ENCODE data around the gene RELB.
"Not testable (repeated sequence)": the region's sequence is repeated elsewhere in the genome, so short reads cannot be mapped to it uniquely, and the experiment has no call there.

RELB gene, protein sequence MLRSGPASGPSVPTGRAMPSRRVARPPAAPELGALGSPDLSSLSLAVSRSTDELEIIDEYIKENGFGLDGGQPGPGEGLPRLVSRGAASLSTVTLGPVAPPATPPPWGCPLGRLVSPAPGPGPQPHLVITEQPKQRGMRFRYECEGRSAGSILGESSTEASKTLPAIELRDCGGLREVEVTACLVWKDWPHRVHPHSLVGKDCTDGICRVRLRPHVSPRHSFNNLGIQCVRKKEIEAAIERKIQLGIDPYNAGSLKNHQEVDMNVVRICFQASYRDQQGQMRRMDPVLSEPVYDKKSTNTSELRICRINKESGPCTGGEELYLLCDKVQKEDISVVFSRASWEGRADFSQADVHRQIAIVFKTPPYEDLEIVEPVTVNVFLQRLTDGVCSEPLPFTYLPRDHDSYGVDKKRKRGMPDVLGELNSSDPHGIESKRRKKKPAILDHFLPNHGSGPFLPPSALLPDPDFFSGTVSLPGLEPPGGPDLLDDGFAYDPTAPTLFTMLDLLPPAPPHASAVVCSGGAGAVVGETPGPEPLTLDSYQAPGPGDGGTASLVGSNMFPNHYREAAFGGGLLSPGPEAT

DNA sequence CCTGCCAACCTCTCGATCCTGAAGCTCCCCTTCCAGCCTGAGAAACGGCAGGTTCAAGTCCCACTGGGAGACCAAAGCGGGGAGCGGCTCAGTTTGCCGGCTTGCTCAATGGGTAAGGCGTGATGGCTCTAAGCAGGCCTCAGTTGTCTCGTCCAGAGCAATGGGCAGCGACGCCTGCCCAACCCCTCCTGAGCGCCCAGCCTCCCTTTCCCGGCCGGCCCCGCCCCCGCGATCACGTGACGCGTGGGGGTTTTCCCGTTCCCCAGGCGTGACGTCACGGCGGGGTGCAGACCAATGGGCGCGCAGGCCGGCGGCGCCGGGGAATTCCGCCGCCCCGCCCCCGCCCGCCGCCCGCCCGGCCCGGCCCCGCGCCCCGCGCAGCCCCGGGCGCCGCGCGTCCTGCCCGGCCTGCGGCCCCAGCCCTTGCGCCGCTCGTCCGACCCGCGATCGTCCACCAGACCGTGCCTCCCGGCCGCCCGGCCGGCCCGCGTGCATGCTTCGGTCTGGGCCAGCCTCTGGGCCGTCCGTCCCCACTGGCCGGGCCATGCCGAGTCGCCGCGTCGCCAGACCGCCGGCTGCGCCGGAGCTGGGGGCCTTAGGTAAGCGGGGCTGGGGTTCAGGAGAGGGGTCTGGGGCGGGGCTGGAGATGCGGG lies at the start of gene RELB:
Gene RELB, plus strand, starts transcription at position 378 of the 653 bp plus-strand sequence. Its CDS starts 116 bp downstream, at position 494.
- no peaks in the 10 kb centered on the region for H3K27me3 Mint-ChIP-seq
- ATAC-seq = peak; percentile 78
- no peaks in the 10 kb centered on the region for H3K9me3 Mint-ChIP-seq
- H3K4me1 Mint-ChIP-seq = peaks cover 27% of the 10 kb centered on the region
- peak; percentile 95 for DNase-seq
- H3K27ac Mint-ChIP-seq = peak within 1 kb of the TSS; percentile 99
- H3K4me3 Mint-ChIP-seq = peak within 1 kb of the TSS; percentile 95 to 97

DNA sequence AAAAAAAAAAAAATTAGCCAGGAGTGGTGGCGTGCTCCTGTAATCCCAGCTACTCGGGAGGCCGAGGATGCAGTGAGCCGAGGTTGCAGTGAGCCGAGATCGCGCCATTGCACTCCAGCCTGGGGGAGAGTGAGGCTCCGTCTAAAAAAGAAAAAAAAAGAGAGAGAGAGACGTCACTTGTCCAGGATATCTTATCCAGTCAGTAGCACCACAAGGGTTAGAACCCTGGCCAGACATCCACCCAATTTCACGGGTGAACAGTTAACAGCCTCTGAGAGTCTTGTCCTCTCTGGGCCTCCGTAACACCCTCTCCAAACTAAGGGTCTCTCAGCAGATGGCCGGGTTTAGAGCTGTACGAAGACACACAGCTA lies 47.0 kb upstream of the RELB start:
- peak overlapping the region; percentile 99 for H3K27ac Mint-ChIP-seq
- ATAC-seq = peak; percentile 29
- no peaks in the 10 kb centered on the region for H3K9me3 Mint-ChIP-seq
- H3K27me3 Mint-ChIP-seq = no peaks in the 10 kb centered on the region
- no peak for DNase-seq
- H3K4me3 Mint-ChIP-seq = peak overlapping the region; percentile 97 to 99
- peaks cover 43% of the 10 kb centered on the region for H3K4me1 Mint-ChIP-seq

- H3K9me3 Mint-ChIP-seq = no peaks in the 10 kb centered on the region
- H3K27ac Mint-ChIP-seq = peak within 1 kb of the TSS; percentile 99
- peaks cover 49% of the 10 kb centered on the region for H3K4me1 Mint-ChIP-seq
- peak within 1 kb of the TSS; percentile 97 to 99 for H3K4me3 Mint-ChIP-seq
- ATAC-seq (peak; percentile 96), DNase-seq (peak; percentile 95 to 96)
- no peaks in the 10 kb centered on the region for H3K27me3 Mint-ChIP-seq
Measured at GRCh38 chr19:44954649-44955504, 46.4 kb upstream of the RELB start, which contains the start of gene CLPTM1. Gene CLPTM1 (plus strand): TSS chr19:44955380. CDS start chr19:44955396, 16 bp downstream.

- H3K9me3 Mint-ChIP-seq = no peaks in the 10 kb centered on the region
- H3K27ac Mint-ChIP-seq = peak overlapping the region; percentile 93 to 99
- peaks cover 58% of the 10 kb centered on the region for H3K4me1 Mint-ChIP-seq
- peak overlapping the region; percentile 97 to 99 for H3K4me3 Mint-ChIP-seq
- DNase-seq (no peak), ATAC-seq (no peak)
- no peaks in the 10 kb centered on the region for H3K27me3 Mint-ChIP-seq
Measured at GRCh38 chr19:44955505-44956439, 45.5 kb upstream of the RELB start.

- Mint-ChIP-seq H3K9me3 (no peaks in the 10 kb centered on the region), H3K4me1 (peaks cover 58% of the 10 kb centered on the region), H3K4me3 (no peak overlapping the region)
Measured at GRCh38 chr19:44957526-44957925, 43.7 kb upstream of the RELB start.

DNA sequence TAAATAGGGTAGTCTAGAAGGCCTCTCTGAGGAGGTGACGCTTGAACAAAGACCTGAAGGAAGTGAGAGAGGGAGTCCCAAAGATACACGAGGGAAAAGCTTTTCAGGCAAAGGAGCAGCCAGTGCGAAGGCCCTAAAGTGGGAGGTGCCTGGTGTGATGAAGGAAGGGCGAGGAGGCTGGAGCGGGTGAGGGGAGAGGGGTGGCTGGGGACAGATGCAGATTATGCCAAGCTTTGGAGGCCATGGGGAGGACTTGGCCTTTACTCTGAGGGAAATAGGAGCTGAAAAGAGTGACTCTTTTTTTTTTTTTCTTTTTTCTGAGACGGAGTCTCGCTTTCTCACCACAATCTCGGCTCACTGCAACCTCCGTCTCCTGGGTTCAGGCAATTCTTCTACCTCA lies 43.2 kb upstream of the RELB start:
- no peak for DNase-seq
- Mint-ChIP-seq H3K4me3 (no peak overlapping the region), H3K4me1 (peaks cover 56% of the 10 kb centered on the region), H3K27me3 (no peaks in the 10 kb centered on the region), H3K27ac (peak overlapping the region in 1 of 2 donors; percentile 89), H3K9me3 (no peaks in the 10 kb centered on the region)
- no peak for ATAC-seq

More at GRCh38 chr19:44957526-44957925, 43.7 kb upstream of the RELB start:
- ATAC-seq (no peak), DNase-seq (no peak)
- no peaks in the 10 kb centered on the region for H3K27me3 Mint-ChIP-seq
- peak overlapping the region in 1 of 2 donors; percentile 89 for H3K27ac Mint-ChIP-seq

GRCh38 chr19:44959691-44960090 lies 41.6 kb upstream of the RELB start:
- Mint-ChIP-seq H3K9me3 (no peaks in the 10 kb centered on the region), H3K27ac (peak overlapping the region; percentile 3 to 46), H3K4me3 (no peak overlapping the region), H3K27me3 (no peaks in the 10 kb centered on the region), H3K4me1 (peaks cover 44% of the 10 kb centered on the region)
- DNase-seq (no peak), ATAC-seq (no peak)

DNA sequence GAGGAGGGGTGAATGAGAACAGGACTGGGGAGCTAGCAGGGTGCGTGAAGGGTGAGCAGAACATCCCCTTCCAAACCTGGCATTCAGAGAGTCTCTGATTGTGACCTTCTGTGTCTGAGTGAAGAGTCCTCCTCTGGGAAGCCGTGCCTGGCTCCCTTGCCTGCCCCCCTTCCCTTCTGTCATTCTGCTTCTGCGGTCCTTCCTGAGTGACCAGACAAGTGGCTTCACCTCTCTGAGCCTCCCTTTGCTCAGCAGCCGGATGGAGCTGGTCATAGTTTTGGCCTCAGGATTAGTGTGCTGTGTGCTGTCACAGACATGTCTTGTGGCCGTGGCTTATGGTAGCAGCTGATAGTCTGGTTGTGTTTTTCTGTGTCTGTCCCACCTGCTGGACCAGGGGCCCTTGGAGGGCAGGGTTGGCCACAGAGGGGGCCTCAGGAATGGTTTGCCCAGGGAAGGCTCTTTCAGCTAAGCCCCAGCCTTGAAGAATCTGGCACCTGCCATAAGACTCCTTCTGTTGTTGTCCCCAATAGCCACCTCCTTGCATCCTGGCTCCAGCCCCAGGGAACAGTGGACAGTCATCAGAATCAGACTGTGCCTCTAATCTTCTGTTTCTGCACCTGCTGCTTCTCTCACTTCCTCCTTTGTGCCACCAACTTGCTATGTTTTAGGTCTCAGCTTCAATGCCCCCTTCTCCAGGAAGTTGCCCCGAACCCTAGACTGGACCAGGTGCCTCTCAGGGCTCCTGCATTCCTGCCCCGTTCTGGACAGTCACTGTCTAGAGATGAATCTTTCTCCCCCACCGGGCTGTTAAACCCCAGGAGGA lies 40.1 kb upstream of the RELB start:
- ATAC-seq (no peak), DNase-seq (no peak)
- Mint-ChIP-seq H3K27ac (peak overlapping the region; percentile 36 to 75), H3K27me3 (no peaks in the 10 kb centered on the region), H3K4me3 (no peak overlapping the region), H3K9me3 (no peaks in the 10 kb centered on the region), H3K4me1 (peaks cover 39% of the 10 kb centered on the region)

DNA sequence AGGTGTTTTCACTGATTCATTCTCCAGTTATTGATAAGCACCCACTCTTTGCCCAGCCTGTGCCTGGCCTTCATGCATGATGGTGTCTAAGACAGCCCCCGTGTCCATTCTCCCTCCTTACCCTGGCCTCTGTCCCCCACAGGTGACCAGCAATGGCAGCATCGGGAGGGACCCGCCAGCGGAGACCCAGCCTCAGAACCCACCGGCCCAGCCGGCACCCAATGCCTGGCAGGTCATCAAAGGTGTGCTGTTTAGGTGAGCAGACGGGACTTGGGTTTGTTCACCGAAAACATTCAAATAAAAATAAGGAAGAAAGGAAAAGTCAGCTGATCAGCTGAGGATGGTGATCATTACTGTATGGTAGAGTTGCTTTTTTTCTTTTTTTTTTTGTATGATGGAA lies 39.4 kb upstream of the RELB start:
- Mint-ChIP-seq H3K4me1 (peaks cover 32% of the 10 kb centered on the region), H3K27ac (peak overlapping the region in 1 of 2 donors; percentile 75), H3K9me3 (no peaks in the 10 kb centered on the region), H3K4me3 (no peak overlapping the region), H3K27me3 (no peaks in the 10 kb centered on the region)
- DNase-seq (no peak), ATAC-seq (no peak)

DNA sequence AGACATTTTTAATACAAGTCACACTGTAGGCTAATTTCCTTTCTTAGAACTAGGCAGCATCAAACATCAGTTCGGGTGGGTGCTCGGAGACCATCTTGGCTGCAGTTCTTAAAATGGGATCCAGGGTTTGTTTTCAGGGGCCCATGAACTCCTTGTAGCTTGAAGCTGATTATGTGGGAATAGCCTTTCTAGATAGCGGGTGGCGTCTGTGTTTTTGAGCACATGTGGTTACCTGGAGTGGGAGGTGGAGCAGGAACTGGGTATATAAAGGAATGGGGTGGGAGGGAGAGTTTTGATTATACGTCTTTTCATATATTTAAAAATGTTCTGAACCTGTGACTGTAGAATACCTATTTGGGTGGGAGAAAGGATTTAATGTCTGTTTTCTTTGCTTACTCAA lies 33.1 kb upstream of the RELB start:
- Mint-ChIP-seq H3K27me3 (no peaks in the 10 kb centered on the region), H3K4me3 (no peak overlapping the region), H3K9me3 (no peaks in the 10 kb centered on the region), H3K27ac (no peak overlapping the region), H3K4me1 (no peaks in the 10 kb centered on the region)
- no peak for DNase-seq
- no peak for ATAC-seq

DNA sequence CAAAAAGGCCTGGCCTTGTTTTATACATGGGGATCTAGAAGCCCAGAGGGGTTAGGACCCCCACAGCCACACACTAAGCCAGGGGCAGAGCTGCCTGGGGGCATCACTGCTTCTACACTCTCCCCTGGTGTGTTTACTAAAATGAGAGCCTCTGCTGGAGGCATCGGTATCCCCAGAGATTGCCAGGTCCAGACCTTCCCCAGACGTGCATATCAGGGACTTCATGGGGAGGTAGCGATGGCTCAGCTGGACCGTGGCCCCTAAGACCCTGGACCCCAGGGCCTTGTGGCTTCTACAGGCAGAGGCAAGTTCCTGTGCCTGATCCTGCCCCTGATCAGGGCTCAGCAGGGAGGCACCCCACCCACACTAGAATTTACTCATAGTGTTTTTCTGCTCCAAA lies 32.6 kb upstream of the RELB start:
- Mint-ChIP-seq H3K4me3 (no peak overlapping the region), H3K9me3 (no peaks in the 10 kb centered on the region), H3K27me3 (no peaks in the 10 kb centered on the region), H3K27ac (peak overlapping the region in 1 of 2 donors; percentile 59), H3K4me1 (no peaks in the 10 kb centered on the region)
- ATAC-seq (no peak), DNase-seq (no peak)

- no peak overlapping the region for H3K4me3 Mint-ChIP-seq
- no peaks in the 10 kb centered on the region for H3K9me3 Mint-ChIP-seq
- no peak for DNase-seq
- no peaks in the 10 kb centered on the region for H3K27me3 Mint-ChIP-seq
- no peak for ATAC-seq
- peak overlapping the region in 1 of 2 donors; percentile 59 for H3K27ac Mint-ChIP-seq
- H3K4me1 Mint-ChIP-seq = peaks cover 5% of the 10 kb centered on the region
Measured at GRCh38 chr19:44969437-44969836, 31.8 kb upstream of the RELB start.

DNA sequence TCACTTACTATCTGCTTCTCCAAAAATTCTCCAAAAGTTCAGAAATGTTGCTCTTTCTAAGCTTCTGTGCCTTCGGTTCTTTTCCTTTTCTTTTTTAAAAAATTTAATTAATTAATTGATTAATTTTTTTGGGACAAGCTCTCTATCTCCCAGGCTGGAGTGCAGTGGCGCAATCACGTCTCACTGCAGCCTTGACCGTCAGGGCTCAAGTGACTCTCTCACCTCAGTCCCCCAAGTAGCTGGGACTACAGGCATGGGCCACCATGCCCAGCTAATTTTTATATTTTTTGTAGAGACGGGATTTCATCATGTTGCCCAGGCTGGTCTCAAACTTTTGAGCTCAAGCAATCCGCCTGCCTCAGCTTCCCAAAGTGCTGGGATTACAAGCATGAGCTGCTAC lies 29.8 kb upstream of the RELB start:
- not testable (repeated sequence) for H3K27me3 Mint-ChIP-seq, H3K27ac Mint-ChIP-seq, DNase-seq, H3K4me3 Mint-ChIP-seq, H3K9me3 Mint-ChIP-seq, ATAC-seq, H3K4me1 Mint-ChIP-seq

DNA sequence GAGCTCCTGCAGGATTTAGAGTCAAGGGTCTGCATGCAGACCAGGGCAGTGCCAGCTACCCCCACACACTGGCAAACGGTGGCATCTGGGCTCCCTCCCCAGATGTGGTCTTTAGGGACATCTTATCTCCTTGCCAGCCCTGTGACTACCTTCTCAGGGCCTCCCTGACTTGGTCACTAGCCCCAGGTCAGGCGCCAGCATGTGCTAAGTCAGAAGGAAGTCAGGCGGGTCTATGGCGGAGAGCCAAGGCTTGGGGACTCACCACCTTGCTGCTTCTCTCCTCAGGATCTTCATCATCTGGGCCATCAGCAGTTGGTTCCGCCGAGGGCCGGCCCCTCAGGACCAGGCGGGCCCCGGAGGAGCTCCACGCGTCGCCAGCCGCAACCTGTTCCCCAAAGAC lies 28.5 kb upstream of the RELB start:
- Mint-ChIP-seq H3K27ac (no peak overlapping the region), H3K4me1 (peaks cover 6% of the 10 kb centered on the region), H3K4me3 (no peak overlapping the region), H3K27me3 (no peaks in the 10 kb centered on the region), H3K9me3 (no peaks in the 10 kb centered on the region)
- ATAC-seq (no peak), DNase-seq (no peak)
